ENCODE measurements around the gene TFDP1. TPM values are rescaled to one million over a fixed set of nuclear protein-coding genes. Genes with fewer than 3 reads are reported as not detected.

TFDP1 gene
- total RNA-seq, 1 experiment from 2014 or later: 107 TPM

- CTCF ChIA-PET: no interaction called here
- peaks cover 100% of the 10 kb centered on the region for H3K79me2 ChIP-seq (ENCODE audit: low read depth)
- H3K36me3 ChIP-seq (ENCODE audit: low read depth): peaks cover 21% of the 10 kb centered on the region; the same call in 1 of the 2 replicates
- BruUV-seq (replicated peaks): no TSS peak
- H3K4me2 ChIP-seq: no peak overlapping the region
- no peak for TF ChIP-seq CTCF (conservative IDR thresholded peaks at IDR 0.05)
- TF ChIP-seq EZH2 (IDR thresholded peaks at IDR 0.05; ENCODE audit: low read depth): no peak
- H3F3A ChIP-seq (ENCODE audit: insufficient read depth, low read depth): no peaks in the 10 kb centered on the region; the same call in 1 of the 2 replicates
- no peak for DNase-seq
- no peaks in the 10 kb centered on the region for H3K27me3 ChIP-seq (ENCODE audit: insufficient read depth, low read depth)
- H3K9me2 ChIP-seq (ENCODE audit: insufficient read depth): no peaks in the 10 kb centered on the region
- H2AFZ ChIP-seq: no peak overlapping the region
- no peaks in the 10 kb centered on the region for H3K4me1 ChIP-seq (replicated peaks; ENCODE audit: insufficient read depth)
- peaks cover 79% of the 10 kb centered on the region for H4K20me1 ChIP-seq (ENCODE audit: insufficient read depth)
- no peak overlapping the region for H3K4me3 ChIP-seq
- POLR2A ChIA-PET (ENCODE audit: unreplicated experiment): no interaction called here
- H3K27ac ChIP-seq: no peak overlapping the region
- intact Hi-C loops (cut with micrococcal nuclease; ENCODE audit: unreplicated experiment): no loop called here
- H3K9me3 ChIP-seq (ENCODE audit: insufficient read depth, low read depth): no peaks in the 10 kb centered on the region
These were observed 12.0 kb downstream of the TFDP1 start for GRCh38 chr13:113596321-113597200.

- Histone ChIP-seq H2AFZ (no peak overlapping the region), H3F3A (ENCODE audit: insufficient read depth, low read depth) (no peaks in the 10 kb centered on the region; the same call in 1 of the 2 replicates), H3K4me1 (replicated peaks; ENCODE audit: insufficient read depth) (no peaks in the 10 kb centered on the region), H3K27me3 (ENCODE audit: insufficient read depth, low read depth) (no peaks in the 10 kb centered on the region), H3K79me2 (ENCODE audit: low read depth) (peaks cover 100% of the 10 kb centered on the region), H3K9me2 (ENCODE audit: insufficient read depth) (no peaks in the 10 kb centered on the region), H3K27ac (no peak overlapping the region), H3K4me2 (no peak overlapping the region), H4K20me1 (ENCODE audit: insufficient read depth) (peaks cover 76% of the 10 kb centered on the region), H3K4me3 (no peak overlapping the region), H3K9me3 (ENCODE audit: insufficient read depth, low read depth) (no peaks in the 10 kb centered on the region), H3K36me3 (ENCODE audit: low read depth) (peaks cover 21% of the 10 kb centered on the region; the same call in 1 of the 2 replicates)
- intact Hi-C loops (cut with micrococcal nuclease; ENCODE audit: unreplicated experiment): no loop called here
- POLR2A ChIA-PET (ENCODE audit: unreplicated experiment): no interaction called here
- CTCF ChIA-PET: no interaction called here
- TF ChIP-seq CTCF (conservative IDR thresholded peaks at IDR 0.05) (no peak), EZH2 (IDR thresholded peaks at IDR 0.05; ENCODE audit: low read depth) (no peak)
- DNase-seq: no peak
- no TSS peak for BruUV-seq (replicated peaks)
These were observed 13.0 kb downstream of the TFDP1 start for GRCh38 chr13:113597391-113598080.

- no peak overlapping the region for H3K27ac ChIP-seq
- H3K9me3 ChIP-seq (ENCODE audit: insufficient read depth, low read depth): no peaks in the 10 kb centered on the region
- no peak for TF ChIP-seq CTCF (conservative IDR thresholded peaks at IDR 0.05)
- no peak for TF ChIP-seq EZH2 (IDR thresholded peaks at IDR 0.05; ENCODE audit: low read depth)
- H3F3A ChIP-seq (ENCODE audit: insufficient read depth, low read depth): no peaks in the 10 kb centered on the region; the same call in 1 of the 2 replicates
- H3K27me3 ChIP-seq (ENCODE audit: insufficient read depth, low read depth): no peaks in the 10 kb centered on the region
- ChIA-PET CTCF (no interaction called here), POLR2A (ENCODE audit: unreplicated experiment) (no interaction called here)
- intact Hi-C loops (cut with micrococcal nuclease; ENCODE audit: unreplicated experiment): no loop called here
- peaks cover 21% of the 10 kb centered on the region; the same call in 1 of the 2 replicates for H3K36me3 ChIP-seq (ENCODE audit: low read depth)
- no peak for DNase-seq
- BruUV-seq (replicated peaks): no TSS peak
- no peaks in the 10 kb centered on the region for H3K4me1 ChIP-seq (replicated peaks; ENCODE audit: insufficient read depth)
- H2AFZ ChIP-seq: no peak overlapping the region
- peaks cover 80% of the 10 kb centered on the region for H4K20me1 ChIP-seq (ENCODE audit: insufficient read depth)
- no peak overlapping the region for H3K4me3 ChIP-seq
- no peaks in the 10 kb centered on the region for H3K9me2 ChIP-seq (ENCODE audit: insufficient read depth)
- H3K4me2 ChIP-seq: no peak overlapping the region
- peaks cover 100% of the 10 kb centered on the region for H3K79me2 ChIP-seq (ENCODE audit: low read depth)
These were observed 13.5 kb downstream of the TFDP1 start for GRCh38 chr13:113598081-113598410.
